Measurements from ENCODE around the gene PLPPR4.
A peak's percentile ranks its signal among the peaks of the same experiment; 100 is the strongest.
"Not testable (repeated sequence)": the region's sequence is repeated elsewhere in the genome, so short reads cannot be mapped to it uniquely, and the experiment has no call there.

Gene PLPPR4

GRCh38 chr1:99264201-99265021 is at the start of gene PLPPR4:
PLPPR4 (plus strand) TSS chr1:99264492; CDS start chr1:99264594, 102 bp downstream.
- DNase-seq (ENCODE audit: low read depth), result peak; percentile 25

DNA sequence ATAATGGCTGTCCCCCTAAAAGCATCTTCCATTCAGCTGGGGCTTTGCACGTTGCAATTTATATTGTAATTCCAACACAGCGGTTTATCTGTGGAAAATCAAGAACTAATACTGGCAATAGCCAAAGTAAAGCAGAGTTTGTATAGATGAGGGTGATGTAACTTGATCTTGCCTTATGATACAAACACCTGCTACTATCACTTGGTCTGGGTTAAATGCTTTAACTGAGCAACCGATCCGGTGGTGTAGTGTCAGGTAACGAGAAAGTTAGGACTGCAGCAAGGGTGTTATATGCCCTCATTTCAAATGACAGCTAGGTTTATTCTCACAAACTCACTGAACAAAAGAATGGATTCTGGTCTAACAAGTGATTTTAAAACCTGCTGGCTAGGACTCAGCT is 47.3 kb upstream of the PLPPR4 start:
- no peak for DNase-seq (ENCODE audit: low read depth)

GRCh38 chr1:99217599-99217998 is 46.7 kb upstream of the PLPPR4 start:
- DNase-seq (ENCODE audit: low read depth), result no peak

GRCh38 chr1:99218572-99218971 is 45.7 kb upstream of the PLPPR4 start:
- DNase-seq (ENCODE audit: low read depth), result no peak

DNA sequence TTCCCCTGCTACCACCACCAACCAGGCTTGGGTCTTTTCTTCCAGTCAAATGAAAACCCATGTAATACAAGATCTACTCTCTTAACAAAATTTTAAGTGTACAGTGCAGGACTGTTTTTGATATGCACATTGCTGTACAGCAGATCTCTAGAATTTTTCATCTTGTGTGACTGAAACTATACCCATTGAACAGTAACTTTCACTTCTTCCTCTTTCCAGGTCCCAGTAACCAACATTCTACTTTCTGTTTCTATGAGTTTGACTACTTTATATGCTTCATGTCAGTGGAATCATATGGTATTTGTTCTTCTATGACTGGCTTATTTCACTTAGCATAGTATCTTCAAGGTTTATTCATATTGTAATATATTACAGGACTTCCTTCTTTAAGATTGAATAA is 45.3 kb upstream of the PLPPR4 start:
- DNase-seq (ENCODE audit: low read depth), result no peak

DNA sequence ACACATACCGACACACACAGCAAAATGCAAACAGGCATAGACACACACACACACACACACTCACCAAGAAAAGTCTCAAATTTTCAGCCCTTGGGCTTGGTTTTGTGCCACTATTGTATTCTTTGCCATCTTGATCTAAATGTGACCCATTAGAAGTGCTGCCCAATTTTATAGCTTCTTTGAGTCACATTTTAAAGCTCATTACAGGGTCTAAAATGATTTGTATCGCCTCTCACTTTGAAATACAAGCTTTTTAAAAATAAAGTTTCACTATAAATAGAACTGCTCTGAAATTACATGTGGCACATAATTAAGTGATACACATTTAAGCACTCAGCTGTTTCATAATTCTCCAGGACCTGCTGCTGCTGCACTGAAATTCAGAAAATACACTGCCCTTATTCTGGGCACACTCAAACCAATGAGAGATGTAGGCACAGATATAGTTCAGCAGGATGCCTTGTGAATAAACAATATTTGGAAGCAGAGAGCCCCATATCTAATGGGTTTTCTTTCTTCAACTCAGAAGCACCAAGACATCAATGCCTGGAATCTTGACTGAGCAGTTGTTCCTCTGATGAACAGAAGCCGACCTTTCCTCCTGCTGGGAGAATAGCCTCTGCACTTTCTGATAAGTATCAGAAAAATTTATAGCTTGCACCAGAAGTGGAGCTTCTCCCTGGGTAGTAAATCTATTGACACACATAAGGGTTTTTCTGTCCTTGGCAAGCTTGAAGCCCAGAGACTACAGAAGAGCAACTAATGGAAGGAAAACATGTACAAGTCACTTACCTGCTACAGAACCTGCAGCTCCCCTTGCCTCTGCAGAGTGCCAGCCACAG is 37.0 kb upstream of the PLPPR4 start:
- no peak for DNase-seq (ENCODE audit: low read depth)

DNA sequence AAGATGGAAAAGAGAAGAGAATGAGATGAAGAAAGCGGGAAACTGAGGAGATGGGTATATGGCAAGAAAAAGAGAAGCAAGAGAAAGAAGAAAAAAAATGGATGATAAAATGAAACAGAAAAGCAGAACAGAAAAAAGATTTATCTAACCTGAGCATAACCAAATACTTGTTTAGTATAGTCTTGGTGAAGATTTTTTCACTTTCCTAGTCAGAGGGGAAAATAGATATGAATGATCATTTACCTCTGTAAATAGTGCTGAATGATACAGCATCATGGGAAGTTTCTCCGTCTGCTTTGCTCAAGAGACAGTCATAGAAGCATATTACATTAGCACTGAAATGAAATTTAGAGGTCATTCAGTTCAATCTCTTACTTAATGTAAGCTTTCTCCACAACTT is 36.1 kb upstream of the PLPPR4 start:
- no peak for DNase-seq (ENCODE audit: low read depth)

- DNase-seq (ENCODE audit: low read depth), result no peak
Measured at GRCh38 chr1:99229122-99229521, 35.2 kb upstream of the PLPPR4 start.

DNA sequence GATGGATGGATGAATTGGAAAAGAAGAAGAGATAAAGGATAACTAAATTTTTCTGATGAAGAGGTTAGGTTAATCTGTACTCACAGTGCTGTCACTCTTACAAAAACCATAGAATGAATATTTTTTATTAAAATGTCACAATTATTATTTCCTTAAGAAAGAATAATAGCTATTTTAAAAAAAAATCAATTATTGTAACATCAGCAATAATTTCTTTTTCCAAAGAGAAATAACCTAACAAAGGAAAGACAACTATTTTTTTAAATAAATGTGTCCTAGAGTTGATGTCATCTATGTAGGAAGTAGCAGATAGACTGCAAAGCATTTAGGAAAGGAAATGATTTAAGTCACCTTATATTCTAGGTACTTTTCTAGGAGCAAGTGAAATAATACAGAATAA is 33.6 kb upstream of the PLPPR4 start:
- DNase-seq (ENCODE audit: low read depth), result no peak

GRCh38 chr1:99232172-99232571 is 32.1 kb upstream of the PLPPR4 start:
- DNase-seq (ENCODE audit: low read depth), result no peak

GRCh38 chr1:99233446-99233845 is 30.8 kb upstream of the PLPPR4 start:
- DNase-seq (ENCODE audit: low read depth), result no peak

- no peak for DNase-seq (ENCODE audit: low read depth)
Measured at GRCh38 chr1:99236756-99237155, 27.5 kb upstream of the PLPPR4 start.

DNA sequence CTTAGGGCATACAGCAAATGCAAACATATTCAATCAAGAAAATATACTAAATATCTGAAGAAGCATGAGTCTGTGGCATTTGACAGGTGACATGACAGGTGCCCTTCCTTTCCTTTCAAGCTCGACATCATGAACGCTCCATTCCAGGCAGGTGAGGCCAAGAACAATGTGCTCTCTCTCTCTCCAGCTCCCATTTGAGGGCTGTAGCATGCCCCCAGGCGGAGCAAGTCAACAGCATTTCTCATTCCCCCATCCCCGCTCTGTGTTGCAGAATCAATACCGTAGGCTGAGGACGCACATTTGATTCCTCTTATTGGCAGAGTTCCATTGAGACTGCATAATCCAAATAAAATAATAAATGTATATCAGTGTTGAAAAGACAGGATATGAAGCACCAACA is 24.6 kb upstream of the PLPPR4 start:
- DNase-seq (ENCODE audit: low read depth), result no peak

GRCh38 chr1:99240621-99241020 is 23.7 kb upstream of the PLPPR4 start:
- no peak for DNase-seq (ENCODE audit: low read depth)

GRCh38 chr1:99246152-99246551 is 18.1 kb upstream of the PLPPR4 start:
- DNase-seq (ENCODE audit: low read depth), result no peak

DNA sequence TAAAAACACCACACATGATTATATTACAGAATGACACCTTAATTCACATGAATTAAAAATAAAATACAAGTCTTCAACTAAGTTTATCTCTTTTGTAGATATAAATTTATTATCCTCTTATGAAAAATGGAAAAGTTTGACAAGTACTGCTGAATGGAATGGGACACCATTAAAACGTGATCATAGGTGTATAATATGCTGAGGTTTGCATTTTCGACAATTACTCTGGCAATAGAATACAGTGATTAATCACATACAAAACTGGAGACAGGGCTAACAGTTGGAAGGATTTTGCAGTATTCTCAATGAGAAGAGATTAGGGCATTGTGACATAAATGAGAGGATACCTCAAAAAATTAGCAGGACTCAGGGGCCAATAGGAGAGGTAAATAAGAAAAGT is 17.1 kb upstream of the PLPPR4 start:
- DNase-seq (ENCODE audit: low read depth), result no peak

DNA sequence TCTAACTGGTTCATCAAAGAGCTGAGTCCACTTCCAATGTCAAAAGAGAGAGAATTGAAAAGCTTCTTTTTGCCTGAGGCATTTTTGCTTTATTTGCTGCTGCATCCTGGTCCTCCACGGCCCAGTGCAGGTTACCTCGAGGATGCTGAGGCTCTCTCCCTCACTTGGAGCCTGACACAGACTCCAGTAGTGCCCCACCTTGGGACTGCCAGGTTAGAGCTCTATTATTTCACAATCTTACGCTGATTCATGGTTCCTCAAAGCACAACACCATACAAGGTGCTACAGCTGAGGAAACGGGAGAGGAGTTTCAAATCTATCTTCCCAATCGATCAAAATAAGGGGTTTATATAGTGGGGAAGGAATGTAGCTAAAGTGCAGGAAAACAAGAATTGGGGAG is 13.6 kb upstream of the PLPPR4 start:
- DNase-seq (ENCODE audit: low read depth), result no peak

DNA sequence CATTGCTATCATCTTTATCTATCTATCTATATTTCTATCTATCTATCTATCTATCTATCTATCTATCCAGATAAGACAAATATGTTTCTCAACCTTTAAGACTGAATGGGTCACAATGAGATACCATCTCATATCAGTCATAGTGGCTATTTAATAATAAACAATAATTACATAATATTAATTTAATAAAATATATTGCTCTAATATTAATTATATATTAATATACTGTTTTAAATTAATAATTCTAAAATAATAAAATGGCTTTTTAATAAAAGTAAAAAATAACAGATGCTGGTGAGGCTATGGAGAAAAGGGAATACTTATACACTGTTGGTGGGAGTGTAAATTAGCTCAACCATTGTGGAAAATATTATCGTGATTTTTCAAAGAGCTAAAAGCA is 13.0 kb upstream of the PLPPR4 start:
- DNase-seq (ENCODE audit: low read depth), result no peak

GRCh38 chr1:99252630-99253029 is 11.7 kb upstream of the PLPPR4 start:
- no peak for DNase-seq (ENCODE audit: low read depth)

DNA sequence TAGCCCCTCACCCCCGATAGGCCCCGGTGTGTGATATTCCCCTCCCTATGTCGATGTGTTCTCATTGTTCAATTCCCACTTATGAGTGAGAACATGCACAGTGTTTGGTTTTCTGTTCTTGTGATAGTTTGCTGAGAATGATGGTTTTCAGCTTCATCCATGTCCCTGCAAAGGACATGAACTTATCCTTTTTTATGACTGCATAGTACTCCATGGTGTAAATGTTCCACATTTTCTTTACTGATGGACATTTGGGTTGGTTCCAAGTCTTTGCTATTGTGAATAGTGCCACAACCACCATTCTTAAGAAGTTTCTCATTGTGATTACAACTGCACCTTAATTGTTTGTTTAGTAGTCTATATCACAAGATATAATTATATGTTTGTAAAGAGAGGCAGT is 3.9 kb upstream of the PLPPR4 start:
- DNase-seq (ENCODE audit: low read depth), result not testable (repeated sequence)

- no peak for DNase-seq (ENCODE audit: low read depth)
Measured at GRCh38 chr1:99265124-99265523, 832 bp downstream of the PLPPR4 start.

- DNase-seq (ENCODE audit: low read depth), result peak; percentile 75
Measured at GRCh38 chr1:99266726-99267125, 2.4 kb downstream of the PLPPR4 start.

- DNase-seq (ENCODE audit: low read depth), result peak; percentile 14
Measured at GRCh38 chr1:99268021-99268420, 3.7 kb downstream of the PLPPR4 start.
